ENCODE data around the gene CD46. TPM values are rescaled to one million over a fixed set of nuclear protein-coding genes. Genes with fewer than 3 reads are reported as not detected.
A peak's percentile ranks its signal among the peaks of the same experiment; 100 is the strongest.

The CD46 gene
- total RNA-seq, 4 donors from 2014 or later, result 89.7 to 259 (median 108) TPM

DNA sequence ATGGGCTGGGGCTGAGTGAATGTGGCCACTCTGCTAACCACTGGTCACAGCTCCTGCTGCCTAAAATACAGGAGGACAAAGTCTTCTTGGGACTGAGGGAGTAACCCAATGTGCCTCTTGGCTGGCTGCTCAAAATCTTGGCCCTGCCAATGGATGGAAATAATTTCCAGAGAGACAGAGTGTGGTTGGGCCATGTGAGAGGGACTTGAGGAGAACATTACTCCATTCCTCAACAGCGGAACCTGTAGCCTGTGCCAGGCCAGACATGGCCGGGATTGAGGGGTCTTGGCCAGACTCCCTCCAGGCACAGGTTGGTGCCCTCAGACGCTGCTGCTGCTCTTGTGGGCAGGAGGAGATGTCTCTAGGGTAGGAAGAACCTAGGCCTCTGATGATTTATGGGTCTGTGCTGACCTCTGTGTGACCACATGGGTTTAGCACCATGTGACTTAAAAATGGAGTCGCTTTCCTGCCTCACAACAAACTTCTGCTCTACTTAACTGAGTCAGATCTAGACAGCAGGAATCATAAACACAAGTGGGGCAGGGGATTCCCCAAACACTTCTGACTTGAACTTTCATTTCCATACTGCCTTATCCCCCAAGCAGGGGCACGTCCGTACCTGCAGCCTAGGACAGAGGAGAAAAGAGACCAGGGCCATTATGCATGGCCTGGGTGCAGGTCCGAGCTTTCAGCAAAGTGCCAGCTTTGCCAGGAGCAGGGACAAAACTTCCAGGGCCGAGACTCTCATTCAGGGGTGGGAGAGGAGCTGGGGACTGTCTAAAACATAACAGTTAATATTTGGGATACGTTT is 79.9 kb downstream of the CD46 start:
- no peaks in the 10 kb centered on the region for H3K9me3 ChIP-seq
- WGBS, result 43% methylated on average over 8 of the region's 9 CpGs
- DNase-seq (ENCODE audit: low spot score in 2 of 2), result peak in 1 of 2 donors; percentile 76
- peaks cover 78% of the 10 kb centered on the region for H3K4me1 ChIP-seq
- no peaks in the 10 kb centered on the region for H3K27me3 ChIP-seq
- H3K27ac ChIP-seq, result peak overlapping the region; percentile 64
- peaks cover 12% of the 10 kb centered on the region for H3K36me3 ChIP-seq
- no peak overlapping the region for H3K4me3 ChIP-seq
- TF ChIP-seq EP300 (IDR thresholded peaks at IDR 0.05) (no peak), POLR2A (IDR thresholded peaks at IDR 0.05) (no peak), POLR2AphosphoS5 (IDR thresholded peaks at IDR 0.05) (no peak)
- TF ChIP-seq, protein P1, sequence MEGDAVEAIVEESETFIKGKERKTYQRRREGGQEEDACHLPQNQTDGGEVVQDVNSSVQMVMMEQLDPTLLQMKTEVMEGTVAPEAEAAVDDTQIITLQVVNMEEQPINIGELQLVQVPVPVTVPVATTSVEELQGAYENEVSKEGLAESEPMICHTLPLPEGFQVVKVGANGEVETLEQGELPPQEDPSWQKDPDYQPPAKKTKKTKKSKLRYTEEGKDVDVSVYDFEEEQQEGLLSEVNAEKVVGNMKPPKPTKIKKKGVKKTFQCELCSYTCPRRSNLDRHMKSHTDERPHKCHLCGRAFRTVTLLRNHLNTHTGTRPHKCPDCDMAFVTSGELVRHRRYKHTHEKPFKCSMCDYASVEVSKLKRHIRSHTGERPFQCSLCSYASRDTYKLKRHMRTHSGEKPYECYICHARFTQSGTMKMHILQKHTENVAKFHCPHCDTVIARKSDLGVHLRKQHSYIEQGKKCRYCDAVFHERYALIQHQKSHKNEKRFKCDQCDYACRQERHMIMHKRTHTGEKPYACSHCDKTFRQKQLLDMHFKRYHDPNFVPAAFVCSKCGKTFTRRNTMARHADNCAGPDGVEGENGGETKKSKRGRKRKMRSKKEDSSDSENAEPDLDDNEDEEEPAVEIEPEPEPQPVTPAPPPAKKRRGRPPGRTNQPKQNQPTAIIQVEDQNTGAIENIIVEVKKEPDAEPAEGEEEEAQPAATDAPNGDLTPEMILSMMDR (IDR thresholded peaks at IDR 0.05), result no peak

DNA sequence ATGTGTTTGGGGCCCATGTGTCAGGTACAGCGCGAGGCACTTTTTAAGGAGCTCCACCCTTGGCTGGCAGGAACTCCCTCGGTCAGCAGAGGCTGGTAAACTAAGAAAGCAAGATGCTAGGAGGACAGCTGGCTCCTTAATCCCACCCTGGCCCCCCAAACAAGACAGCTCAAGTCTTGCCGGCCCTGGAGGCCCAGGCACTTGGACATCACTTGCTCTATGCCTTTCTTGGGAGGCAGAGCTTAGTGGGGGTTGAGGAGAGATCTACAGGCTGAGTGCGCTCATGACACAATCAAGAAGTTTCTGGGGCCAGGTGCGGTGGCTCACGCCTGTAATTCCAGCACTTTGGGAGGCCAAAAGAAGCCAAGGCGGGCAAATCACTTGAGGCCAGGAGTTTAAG is 80.9 kb downstream of the CD46 start:
- Histone ChIP-seq H3K36me3 (peaks cover 12% of the 10 kb centered on the region), H3K27ac (peak overlapping the region; percentile 64), H3K27me3 (no peaks in the 10 kb centered on the region), H3K9me3 (no peaks in the 10 kb centered on the region), H3K4me1 (peaks cover 76% of the 10 kb centered on the region), H3K4me3 (no peak overlapping the region)
- TF ChIP-seq EP300 (IDR thresholded peaks at IDR 0.05) (no peak), POLR2A (IDR thresholded peaks at IDR 0.05) (no peak), POLR2AphosphoS5 (IDR thresholded peaks at IDR 0.05) (no peak)
- TF ChIP-seq, protein P1 (IDR thresholded peaks at IDR 0.05), result no peak
- peak; percentile 26 to 49 for DNase-seq (ENCODE audit: low spot score in 2 of 2)
- WGBS, result 93% methylated on average over 8 of the region's 8 CpGs

DNA sequence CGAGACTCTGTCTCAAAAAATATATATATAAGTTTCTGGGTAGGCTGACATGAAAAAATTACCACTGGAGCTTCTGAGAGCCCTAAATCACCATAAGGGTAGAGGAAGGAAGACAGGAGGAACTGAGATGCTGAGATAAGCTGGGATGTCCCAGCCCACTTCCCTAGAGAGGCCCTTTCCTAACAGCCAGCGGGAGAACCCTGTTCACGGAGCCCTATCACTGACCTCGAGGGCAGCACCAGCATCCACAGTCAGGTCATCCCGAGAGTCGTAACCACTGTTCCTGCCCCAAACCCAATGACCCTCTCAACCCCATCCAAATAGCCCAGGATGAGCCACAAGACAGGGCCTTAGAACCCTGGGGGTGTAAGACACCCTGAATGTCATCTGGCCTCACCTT is 81.5 kb downstream of the CD46 start:
- WGBS, result 70% methylated on average over 3 of the region's 6 CpGs
- H3K27ac ChIP-seq, result no peak overlapping the region
- H3K9me3 ChIP-seq, result no peaks in the 10 kb centered on the region
- H3K4me1 ChIP-seq, result peaks cover 76% of the 10 kb centered on the region
- no peaks in the 10 kb centered on the region for H3K27me3 ChIP-seq
- H3K36me3 ChIP-seq, result peaks cover 12% of the 10 kb centered on the region
- DNase-seq (ENCODE audit: low spot score in 2 of 2), result peak; percentile 50 to 55
- H3K4me3 ChIP-seq, result no peak overlapping the region
- TF ChIP-seq POLR2AphosphoS5 (IDR thresholded peaks at IDR 0.05) (no peak), POLR2A (IDR thresholded peaks at IDR 0.05) (no peak), EP300 (IDR thresholded peaks at IDR 0.05) (no peak)
- TF ChIP-seq, protein P1 (IDR thresholded peaks at IDR 0.05), result no peak

DNA sequence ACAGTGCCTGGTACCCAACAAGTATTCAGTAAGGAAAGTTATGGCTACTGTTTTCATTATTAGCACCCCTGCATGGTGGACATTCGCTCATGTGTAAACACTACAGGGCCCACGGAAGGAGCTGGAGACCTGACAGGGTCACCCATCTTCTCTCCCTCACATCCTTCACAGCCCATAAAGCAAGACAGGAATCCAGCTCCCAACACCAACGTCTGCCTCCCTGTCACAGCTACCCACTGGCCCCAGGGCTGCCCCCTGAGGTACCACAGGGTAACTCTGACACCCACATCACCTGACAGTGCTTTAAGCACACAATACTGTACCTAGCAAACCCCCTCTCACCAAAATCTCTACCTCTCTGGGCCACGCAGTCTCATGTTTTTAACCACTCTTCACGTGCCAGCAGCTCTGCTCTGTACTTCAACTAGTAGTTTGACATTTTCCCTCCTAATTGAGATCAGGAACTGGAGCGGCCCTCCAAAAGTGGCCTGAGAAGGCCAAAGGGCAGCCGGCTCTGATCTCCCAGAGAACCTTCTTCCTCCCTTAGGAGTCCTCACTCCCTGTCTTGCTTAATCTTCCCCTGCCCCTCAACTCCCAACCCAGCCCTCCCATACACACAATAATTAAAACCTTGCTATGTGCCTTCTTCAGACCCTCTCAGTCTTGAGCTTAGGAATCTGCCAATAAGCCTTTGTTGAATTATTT is 82.3 kb downstream of the CD46 start:
- Histone ChIP-seq H3K4me1 (peaks cover 76% of the 10 kb centered on the region), H3K27me3 (no peaks in the 10 kb centered on the region), H3K9me3 (no peaks in the 10 kb centered on the region), H3K4me3 (no peak overlapping the region), H3K27ac (no peak overlapping the region), H3K36me3 (peaks cover 12% of the 10 kb centered on the region)
- DNase-seq (ENCODE audit: low spot score in 2 of 2), result peak; percentile 47 to 48
- 86% methylated on average over 7 of the region's 7 CpGs for WGBS
- TF ChIP-seq, protein P1 (IDR thresholded peaks at IDR 0.05), result no peak
- no peak for TF ChIP-seq EP300 (IDR thresholded peaks at IDR 0.05)
- TF ChIP-seq POLR2AphosphoS5 (IDR thresholded peaks at IDR 0.05), result no peak
- no peak for TF ChIP-seq POLR2A (IDR thresholded peaks at IDR 0.05)

DNA sequence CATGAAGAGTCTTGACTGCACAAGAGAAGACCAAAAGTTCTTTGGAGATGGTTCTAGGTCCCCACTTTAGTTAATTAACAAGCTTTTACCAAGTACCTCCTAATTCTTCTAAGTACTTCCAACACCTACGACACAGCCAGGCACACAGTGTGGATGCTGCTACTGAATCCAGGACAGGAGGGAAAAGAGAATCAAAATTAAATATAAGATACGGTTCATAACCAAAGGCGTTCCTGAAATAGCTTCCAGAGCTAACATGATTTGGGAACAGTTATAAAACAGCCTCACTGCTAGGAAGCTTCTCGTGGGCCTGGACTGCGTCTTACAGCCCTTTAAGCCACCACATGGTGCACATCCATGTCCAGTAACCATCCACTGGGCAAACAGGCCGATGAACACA is 84.1 kb downstream of the CD46 start:
- no peaks in the 10 kb centered on the region for H3K9me3 ChIP-seq
- H3K27me3 ChIP-seq, result no peaks in the 10 kb centered on the region
- TF ChIP-seq POLR2A (IDR thresholded peaks at IDR 0.05) (no peak), POLR2AphosphoS5 (IDR thresholded peaks at IDR 0.05) (no peak)
- TF ChIP-seq, protein P1 (IDR thresholded peaks at IDR 0.05), result no peak
- no peak overlapping the region for H3K4me3 ChIP-seq
- H3K4me1 ChIP-seq, result peaks cover 65% of the 10 kb centered on the region
- H3K36me3 ChIP-seq, result peaks cover 12% of the 10 kb centered on the region
- peak in 1 of 2 donors; percentile 15 for DNase-seq (ENCODE audit: low spot score in 2 of 2)
- 93% methylated on average over 6 of the region's 6 CpGs for WGBS
- no peak overlapping the region for H3K27ac ChIP-seq
